OCI-M2 (cell line): ENCODE results near the gene RBPJ.

Experiments
- DNase-seq: peaks from one replicate; lab custom pipeline; 2025; ENCODE audit not compliant: unreplicated experiment; lab: John Stamatoyannopoulos, UW

Gene RBPJ

DNA sequence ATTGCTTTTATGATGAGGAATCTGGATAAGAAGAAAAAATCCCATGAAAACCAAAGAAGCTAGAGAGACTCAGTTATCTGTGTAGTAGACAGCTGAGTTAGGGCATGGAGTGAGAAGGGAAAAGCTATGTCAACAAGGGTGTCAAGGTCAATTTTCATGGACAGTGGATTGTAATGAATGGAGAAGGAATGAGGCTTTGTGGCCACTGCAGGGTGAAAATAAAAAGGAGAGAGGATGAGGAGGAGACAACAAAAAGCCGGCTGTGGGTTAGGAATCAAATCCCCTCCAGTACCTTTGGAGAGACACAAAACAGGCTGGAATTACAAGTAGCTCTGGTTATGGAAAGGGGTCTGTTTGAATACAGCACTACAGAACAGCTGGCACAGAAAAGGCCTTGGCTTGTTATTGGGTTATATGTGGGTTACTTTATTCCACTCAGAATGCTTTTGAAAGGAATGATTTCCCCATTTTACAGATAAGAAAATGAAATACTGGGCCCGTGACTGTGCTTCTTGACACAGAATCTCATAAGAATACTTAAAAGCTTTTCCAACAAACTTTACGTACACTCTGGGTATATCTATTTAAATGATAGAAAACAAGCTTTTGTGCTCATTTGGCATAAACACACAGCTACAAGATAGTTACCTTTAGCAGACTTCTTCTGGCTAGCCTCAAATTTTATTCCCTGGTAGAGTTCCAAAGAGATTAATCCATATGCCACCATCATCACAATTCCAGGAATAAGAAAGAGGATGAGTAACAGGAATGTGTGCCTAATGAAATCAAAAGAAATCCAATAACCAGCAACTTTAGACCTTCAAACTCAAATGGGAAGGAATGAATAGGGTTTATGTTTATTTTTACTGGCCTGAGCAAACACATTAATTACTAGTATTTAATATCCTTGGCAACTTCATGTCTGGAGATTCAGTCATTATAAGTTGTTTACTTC, 162.0 kb downstream of the RBPJ start:
- no peak for DNase-seq

DNA sequence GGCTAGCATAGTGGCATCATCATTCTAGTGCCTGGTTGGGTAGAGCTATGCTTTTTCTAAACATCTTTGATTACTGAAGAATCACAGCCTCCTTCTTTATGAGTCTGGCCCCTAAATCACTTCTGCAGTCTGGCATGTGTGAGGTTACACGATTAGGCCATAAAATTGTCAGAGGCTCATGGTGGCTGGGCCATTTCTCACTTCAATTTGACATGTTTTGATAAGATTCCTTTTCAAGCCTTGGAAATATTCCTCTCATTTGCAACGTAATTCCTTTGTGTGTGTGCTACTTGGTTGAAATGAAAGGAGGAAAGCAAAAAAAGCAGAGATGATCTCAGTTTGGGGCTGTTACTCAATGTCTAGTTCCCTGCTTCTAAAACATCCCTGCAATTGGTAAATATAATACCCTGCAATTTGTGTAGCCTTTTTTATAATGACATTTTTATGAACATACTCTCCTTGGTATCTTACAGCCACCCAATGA, 163.3 kb downstream of the RBPJ start:
- no peak for DNase-seq

GRCh38 chr4:26484516-26484915, 163.7 kb downstream of the RBPJ start:
- DNase-seq: no peak
